HG03460 (cell line): ENCODE measurements around the gene ZNF644.

Source experiments
- ATAC-seq: cut with Tn5 transposase; IDR thresholded peaks from one replicate; pipeline ENCODE4 v1.9.1; 2021; ENCODE audit not compliant: unreplicated experiment

Gene ZNF644

DNA sequence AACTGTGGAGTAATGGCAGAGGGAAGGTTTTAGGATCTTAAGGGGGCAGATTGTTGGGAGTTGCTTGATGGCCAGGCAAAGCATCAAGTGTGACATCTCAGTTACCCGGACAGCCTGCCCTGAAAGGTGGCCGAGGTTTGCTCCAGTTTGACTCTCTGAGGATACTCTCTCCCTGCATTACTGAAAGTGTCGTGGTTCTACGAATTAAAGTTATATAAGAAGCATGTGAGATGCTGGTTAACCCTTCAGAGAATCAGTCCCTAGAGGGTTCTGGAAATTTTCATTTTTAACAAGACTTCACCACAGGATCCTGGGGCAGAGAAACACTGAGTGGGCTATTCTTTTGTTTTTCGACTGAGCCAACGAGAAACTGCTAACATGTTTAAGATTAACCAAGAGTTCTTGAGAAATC, 689 bp upstream of the ZNF644 start:
- no peak for ATAC-seq

DNA sequence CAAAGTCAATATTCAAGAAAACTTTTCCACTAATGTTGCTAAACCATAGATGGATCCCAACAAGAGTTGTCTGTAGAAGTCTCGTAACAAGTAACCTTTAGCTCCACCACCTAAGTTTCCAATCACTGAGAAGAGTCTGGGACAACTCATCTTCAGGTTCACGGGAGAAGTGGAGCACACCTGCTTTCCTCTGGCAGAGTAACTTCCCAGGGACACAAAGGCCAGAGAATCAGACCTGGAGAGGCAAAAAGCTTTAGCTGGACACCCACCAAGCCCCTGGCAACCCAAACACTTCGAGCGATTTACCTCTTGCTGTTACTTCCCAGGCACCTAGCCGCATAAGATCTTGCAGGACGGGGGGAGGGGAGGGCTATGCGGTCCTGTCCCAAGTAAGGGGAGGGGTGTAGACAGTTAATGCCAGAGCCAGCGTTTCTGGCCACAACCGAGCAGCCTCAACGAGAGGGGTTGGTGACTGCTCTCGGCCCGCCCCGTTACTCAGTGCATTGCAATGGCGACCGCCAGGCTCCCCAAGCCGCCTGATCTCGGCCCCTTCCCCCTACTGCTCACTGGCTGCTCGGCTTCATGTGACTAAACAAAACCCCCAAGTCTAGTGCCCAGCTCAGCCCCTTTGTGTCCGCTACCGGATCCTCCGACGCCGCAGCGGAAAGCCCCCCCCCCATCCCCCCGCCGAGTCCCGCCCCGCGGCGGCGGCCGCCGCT, 709 bp downstream of the ZNF644 start:
- ATAC-seq: peak; percentile 45

- no peak for ATAC-seq
Observed at GRCh38 chr1:91020486-91020885, 1.3 kb downstream of the ZNF644 start.

DNA sequence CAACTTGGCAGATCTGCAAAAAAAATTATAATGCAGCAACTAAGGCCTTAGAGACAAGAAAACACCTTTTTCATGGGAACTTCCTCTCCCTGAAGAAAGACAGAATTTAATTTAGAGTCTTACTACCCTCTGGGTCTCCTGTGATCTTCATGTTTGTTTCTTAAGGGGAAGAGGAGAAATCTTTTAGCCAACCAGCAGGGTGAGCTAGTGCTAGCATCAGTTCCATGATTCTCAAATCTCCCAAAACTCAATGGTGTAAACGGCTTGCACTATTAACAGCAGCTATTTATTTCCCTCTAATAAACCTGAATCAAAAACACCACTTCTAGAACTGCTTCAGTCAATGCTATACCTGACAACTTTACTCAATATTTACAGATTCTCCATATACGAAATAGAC, 3.8 kb downstream of the ZNF644 start:
- no peak for ATAC-seq

GRCh38 chr1:91015794-91016550, 5.9 kb downstream of the ZNF644 start:
- ATAC-seq: no peak

GRCh38 chr1:91015358-91015780, 6.5 kb downstream of the ZNF644 start:
- no peak for ATAC-seq

DNA sequence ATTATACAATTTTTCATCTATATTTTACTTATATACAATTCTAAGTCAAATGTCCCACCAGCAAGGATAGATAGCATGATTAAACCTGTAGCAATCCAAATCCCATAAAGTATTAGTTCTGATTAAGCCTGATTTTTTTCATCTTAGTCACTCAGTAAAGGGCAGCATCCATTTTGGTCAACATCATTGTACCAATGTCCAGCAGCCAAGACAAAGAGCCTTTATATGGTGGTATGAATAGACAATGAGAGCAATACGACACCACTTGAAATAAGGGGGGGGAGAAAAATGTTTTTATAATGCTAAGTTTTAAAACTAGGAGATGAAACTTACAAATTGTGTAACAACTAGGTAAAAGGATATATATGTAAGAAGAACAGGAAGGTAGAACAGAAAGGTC, 7.4 kb downstream of the ZNF644 start:
- no peak for ATAC-seq

GRCh38 chr1:91013302-91013701, 8.5 kb downstream of the ZNF644 start:
- ATAC-seq: no peak

DNA sequence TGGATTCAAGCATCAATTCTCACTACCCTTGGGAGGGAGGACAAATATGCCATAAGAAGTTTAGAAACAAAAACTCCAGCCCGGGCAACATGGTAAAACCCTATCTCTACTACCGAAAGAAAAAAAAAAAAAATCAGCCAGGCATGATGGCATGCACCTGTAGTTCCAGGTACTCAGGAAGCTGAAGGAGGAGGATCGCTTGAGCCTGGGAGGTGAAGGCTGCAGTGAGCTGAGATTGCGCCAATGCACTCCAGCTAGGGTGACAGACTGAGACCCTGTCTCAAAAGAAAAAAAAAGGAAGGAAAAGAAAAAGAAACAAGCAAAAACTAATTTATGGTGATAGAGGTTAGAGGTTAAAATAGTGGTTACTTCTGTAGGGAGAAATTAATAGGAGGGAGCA, 9.6 kb downstream of the ZNF644 start:
- ATAC-seq: no peak

GRCh38 chr1:91011726-91012125, 10.1 kb downstream of the ZNF644 start:
- ATAC-seq: no peak

- ATAC-seq: no peak
Observed at GRCh38 chr1:91007827-91008226, 14.0 kb downstream of the ZNF644 start.

DNA sequence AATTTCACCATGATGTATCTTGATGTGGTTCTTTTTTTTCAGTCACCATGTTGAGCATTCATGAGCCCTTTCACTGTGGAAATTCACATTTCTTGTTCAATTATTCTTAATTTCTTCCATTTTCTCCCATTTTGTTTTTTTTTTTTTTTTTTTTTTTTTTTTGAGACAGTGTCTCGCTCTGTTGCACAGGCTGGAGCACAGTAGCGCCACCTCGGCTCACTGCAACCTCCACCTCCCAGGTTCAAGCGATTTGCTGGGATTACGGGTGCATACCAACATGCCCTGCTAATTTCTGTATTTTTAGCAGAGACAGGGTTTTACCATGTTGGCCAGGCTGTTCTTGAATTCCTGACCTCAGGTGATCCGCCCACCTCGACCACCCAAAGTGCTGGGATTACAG, 14.7 kb downstream of the ZNF644 start:
- ATAC-seq: no peak

DNA sequence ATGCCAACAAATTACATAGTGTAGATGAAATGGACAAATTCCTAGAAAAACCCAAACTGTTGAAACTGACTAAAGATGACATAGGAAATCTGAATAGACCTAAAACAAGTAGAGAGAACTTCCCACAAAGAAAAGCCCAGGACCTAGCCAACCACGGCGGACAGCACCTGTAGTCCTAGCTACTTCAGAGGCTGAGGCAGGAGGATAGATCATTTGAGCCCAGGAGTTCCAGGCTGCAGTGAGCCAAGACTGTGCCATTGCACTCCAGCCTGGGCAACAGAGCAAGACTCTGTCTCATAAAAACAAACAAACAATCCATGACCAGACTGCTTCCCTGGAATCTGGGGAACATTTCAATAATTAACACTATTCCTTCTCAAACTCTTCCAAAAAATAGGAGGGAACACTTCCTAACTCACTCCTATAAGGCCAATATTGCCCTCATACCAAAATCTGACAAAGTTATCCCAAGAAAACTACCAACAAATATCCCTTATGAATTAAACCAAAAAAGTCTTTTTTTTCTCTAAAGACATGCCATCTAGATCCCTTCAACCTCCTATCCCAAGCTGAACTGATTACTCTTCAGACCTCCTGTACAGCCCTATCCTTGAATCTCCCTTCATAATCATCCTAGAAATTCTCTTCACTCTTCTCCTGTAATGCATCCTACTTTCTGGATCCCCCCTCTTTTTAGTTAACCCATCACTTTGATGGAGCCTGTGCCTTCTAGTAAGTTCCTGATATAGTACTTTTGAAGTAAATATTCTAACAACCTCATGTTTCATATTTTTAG, 15.5 kb downstream of the ZNF644 start:
- no peak for ATAC-seq

- ATAC-seq: no peak
Observed at GRCh38 chr1:91005285-91005684, 16.6 kb downstream of the ZNF644 start.

DNA sequence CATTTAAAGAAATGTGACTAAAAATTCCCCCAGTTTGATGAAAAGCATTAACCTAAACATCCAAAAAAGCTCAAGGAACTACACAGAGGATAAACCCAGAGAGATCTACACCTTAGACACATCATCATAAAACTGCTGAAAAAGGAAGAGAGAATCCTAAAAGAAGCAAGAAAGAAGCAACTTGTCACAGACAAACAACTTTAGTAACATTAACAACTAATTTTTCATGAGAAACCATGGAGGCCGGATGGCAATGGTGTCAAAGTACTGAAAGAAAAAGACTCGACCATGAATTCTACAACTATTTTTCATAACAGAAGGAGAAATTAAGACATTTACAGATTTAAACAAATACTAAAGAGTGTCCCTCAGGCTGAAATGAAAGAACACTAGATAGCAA, 17.7 kb downstream of the ZNF644 start:
- ATAC-seq: no peak

- ATAC-seq: no peak
Observed at GRCh38 chr1:90996742-90997413, 25.0 kb downstream of the ZNF644 start.

DNA sequence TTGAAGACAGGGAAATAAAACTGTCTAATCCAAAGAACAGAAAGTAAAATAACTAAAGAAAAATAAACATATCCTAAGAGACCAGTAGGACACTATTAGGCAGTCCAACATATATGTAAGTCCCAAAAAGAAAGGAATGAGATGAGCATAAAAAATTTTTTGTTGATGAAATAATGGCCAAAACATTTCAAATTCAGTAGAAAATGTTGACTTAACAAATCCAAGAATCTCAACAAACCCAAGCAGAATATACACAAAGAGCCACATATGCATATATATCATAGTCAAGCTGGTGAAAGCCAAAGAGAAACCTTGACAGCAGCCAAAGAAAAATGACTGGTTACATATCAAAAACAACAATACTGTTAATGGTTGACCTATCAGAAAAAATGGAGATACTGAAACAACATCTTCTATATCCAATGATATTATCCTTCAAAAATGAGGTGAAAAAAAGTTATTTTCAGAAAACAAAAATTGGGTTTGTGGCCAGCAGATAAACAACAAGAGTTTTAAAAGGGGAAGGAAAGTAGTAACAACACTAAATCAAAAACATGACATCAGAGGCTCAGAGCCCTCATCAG, 26.4 kb downstream of the ZNF644 start:
- ATAC-seq: no peak

DNA sequence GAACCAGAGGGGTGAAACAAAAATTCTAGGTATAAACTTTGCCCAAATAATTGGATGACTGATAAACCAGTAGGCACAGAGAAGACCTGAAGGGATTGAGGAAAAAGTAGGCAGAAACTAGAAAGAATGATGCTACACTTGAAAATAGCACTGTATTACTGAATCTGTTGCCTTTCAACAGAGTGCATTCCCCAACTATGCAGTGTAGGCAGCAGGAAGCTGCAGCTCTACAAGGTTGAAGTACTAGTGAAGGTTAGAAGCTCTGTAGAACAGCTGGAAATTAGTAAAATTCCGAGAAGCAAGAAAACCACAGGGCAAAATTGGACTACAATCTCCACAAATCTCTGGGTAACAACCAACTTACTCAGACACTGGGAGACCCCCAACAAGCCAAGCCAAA, 27.4 kb downstream of the ZNF644 start:
- ATAC-seq: no peak

DNA sequence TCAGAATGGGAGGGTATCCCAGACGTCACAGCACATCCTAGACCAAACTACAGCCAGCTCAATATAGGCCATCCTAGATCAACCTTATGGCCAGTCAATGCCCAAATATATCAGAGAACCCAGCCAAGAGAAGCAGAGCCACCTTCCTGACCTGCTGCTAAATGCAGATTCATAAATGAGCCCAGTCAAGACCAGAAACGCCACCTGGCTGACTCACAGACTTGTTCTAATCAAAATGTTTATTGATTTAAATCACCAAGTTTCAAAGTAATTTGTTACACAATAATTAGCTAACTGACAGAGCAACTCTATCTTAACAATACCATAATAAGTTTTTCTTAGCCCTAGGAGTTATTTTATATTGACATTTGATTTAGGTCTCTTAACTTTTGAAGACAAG, 28.6 kb downstream of the ZNF644 start:
- no peak for ATAC-seq

- ATAC-seq: no peak
Observed at GRCh38 chr1:90990779-90991178, 31.1 kb downstream of the ZNF644 start.

DNA sequence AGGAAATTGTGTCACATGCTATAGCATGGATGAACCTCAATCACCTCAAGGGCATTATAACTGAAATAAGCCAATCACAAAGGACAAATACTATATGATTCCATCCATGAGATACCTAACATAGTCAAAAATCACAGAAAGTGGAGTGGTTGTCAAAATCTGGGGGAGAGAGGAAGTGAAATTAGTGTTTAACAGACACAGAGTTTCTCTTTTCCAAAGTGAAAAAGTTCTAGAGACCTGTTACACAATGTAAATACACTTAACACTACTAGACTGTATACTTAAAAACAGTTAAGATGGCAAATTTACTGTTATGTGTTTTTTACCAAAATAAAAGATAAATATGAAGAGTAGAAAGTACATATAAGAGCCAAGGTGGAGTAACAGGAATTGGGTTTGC, 31.8 kb downstream of the ZNF644 start:
- ATAC-seq: peak; percentile 69
